Measurements from ENCODE around the gene HPCAL1. TPM values are rescaled to one million over a fixed set of nuclear protein-coding genes. Genes with fewer than 3 reads are reported as not detected.

HPCAL1 gene
- total RNA-seq, 1 donor from 2014 or later: 9.0 TPM

DNA sequence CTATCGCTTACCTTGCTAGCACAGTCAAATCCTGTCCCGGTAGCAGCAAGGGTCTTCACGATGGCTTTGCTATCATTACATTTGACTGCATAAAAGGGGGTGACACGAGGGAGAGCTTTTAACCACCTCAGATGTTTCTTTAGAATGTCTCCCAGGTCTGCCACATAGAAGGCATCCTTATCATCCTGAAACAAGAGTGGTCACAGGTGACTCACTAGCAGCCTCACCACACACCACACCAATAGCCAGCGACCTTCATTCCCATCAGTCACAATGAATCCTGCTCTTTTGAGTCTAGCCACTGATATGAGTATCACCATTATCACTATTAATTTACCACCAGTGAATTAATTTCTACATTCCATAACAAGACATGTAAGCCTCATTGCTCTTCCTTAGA lies 141.8 kb downstream of the HPCAL1 start:
- no peak overlapping the region for H3K4me3 ChIP-seq (ENCODE audit: low read depth, low read length)
- FAIRE-seq (no peak), DNase-seq (ENCODE audit: low read depth) (no peak)
- no peaks in the 10 kb centered on the region for H3K27me3 ChIP-seq (ENCODE audit: control insufficient read depth, insufficient read depth, low read length)
- peaks cover 26% of the 10 kb centered on the region for H3K36me3 ChIP-seq (ENCODE audit: control insufficient read depth, insufficient read depth, low read length)
- TF ChIP-seq, protein P1, sequence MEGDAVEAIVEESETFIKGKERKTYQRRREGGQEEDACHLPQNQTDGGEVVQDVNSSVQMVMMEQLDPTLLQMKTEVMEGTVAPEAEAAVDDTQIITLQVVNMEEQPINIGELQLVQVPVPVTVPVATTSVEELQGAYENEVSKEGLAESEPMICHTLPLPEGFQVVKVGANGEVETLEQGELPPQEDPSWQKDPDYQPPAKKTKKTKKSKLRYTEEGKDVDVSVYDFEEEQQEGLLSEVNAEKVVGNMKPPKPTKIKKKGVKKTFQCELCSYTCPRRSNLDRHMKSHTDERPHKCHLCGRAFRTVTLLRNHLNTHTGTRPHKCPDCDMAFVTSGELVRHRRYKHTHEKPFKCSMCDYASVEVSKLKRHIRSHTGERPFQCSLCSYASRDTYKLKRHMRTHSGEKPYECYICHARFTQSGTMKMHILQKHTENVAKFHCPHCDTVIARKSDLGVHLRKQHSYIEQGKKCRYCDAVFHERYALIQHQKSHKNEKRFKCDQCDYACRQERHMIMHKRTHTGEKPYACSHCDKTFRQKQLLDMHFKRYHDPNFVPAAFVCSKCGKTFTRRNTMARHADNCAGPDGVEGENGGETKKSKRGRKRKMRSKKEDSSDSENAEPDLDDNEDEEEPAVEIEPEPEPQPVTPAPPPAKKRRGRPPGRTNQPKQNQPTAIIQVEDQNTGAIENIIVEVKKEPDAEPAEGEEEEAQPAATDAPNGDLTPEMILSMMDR (IDR thresholded peaks at IDR 0.05; ENCODE audit: insufficient read depth, low read length, severe bottlenecking): no peak

DNA sequence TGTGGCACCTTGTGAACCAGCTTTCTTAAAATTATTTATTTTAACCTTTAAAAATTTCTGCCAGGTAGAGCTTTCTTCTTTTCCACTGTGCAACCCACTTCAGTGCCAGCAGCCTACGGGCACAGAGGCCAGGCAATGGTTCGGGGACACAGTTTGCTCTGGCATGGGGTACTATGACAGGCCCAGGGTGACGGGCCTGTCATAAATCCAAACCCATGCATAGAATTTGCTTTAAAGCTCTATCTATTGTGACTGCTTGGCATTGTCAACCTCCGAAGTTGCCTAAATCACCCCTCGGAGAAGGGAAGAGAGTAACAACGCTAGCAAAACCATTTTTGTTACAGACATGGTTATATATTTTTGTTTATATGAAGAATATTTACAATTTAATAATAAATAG lies 143.9 kb downstream of the HPCAL1 start:
- TF ChIP-seq, protein P1 (IDR thresholded peaks at IDR 0.05; ENCODE audit: insufficient read depth, low read length, severe bottlenecking): no peak
- Histone ChIP-seq H3K4me3 (ENCODE audit: low read depth, low read length) (peak overlapping the region; percentile 1), H3K36me3 (ENCODE audit: control insufficient read depth, insufficient read depth, low read length) (peaks cover 18% of the 10 kb centered on the region), H3K27me3 (ENCODE audit: control insufficient read depth, insufficient read depth, low read length) (no peaks in the 10 kb centered on the region)
- FAIRE-seq (no peak), DNase-seq (ENCODE audit: low read depth) (no peak)

DNA sequence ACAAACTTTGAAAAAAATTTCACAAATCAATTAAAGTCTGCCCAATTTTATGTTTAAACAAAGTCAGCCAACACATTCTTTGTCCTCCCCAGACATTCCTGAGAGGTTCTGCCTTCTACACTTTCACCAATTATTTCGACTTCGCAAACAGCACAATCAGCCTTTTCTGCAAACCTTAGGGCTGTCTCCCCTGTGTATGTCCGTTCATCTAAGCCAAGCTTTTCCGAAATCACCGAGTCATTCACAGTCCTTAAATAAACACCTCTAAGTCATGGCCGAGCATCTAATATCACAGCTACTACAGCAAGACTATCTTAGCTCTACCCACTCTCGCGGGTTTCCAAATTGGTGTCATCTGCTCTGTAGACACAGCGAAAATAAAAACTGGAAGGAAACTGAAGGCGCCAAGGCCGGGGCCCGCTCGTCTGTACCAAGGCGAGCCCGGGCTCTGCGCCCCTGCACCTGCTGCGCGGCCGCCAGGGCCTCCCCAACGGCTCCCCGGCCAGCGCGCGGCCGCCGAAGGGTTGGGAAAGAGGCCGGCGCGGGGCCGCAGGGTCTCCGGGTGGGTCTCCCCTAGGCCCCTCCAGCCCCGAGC lies 144.7 kb downstream of the HPCAL1 start:
- DNase-seq (ENCODE audit: low read depth): no peak
- TF ChIP-seq, protein P1 (IDR thresholded peaks at IDR 0.05; ENCODE audit: insufficient read depth, low read length, severe bottlenecking): no peak
- peak overlapping the region; percentile 65 for H3K4me3 ChIP-seq (ENCODE audit: low read depth, low read length)
- no peaks in the 10 kb centered on the region for H3K27me3 ChIP-seq (ENCODE audit: control insufficient read depth, insufficient read depth, low read length)
- peaks cover 12% of the 10 kb centered on the region for H3K36me3 ChIP-seq (ENCODE audit: control insufficient read depth, insufficient read depth, low read length)
- FAIRE-seq: no peak

DNA sequence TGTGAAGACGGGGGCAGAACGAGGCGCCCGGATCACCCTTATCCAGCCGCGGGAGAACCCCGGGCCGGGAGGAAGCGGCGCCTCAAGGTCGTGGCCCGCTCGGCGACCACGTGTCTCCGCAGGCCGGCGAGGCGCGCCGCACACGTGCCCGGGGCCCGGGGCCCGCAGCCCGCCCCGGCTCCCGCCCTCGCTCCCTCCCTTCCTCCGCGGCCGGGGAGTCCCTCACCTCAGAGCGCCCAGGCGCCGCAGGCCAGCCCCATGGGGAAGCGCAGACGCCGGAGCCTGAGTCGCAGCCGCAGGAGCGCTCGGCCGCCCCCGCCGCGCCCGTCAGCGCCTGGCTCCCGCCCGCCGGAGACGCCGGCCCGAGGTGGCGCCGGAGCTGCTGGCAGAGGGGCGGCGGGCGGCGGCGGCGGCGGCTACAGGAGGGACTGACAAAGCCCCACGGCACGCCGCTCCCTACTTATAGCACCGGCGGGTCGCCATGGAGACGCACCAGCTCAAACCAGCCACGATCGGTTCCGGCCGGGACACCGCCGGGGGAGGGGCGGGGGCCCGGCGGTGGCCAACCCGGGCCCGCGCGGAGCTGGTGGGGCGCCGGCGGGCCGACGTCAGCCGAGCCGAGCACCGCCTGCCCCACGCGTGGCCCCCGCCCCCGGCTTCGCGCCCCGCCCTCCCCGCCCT lies 145.3 kb downstream of the HPCAL1 start, which contains the start of gene ODC1:
TSS of gene ODC1 (minus strand) at position 433 of the 681 bp plus-strand sequence. CDS start 3,295 bp downstream, outside the sequence.
- TF ChIP-seq, protein P1 (IDR thresholded peaks at IDR 0.05; ENCODE audit: insufficient read depth, low read length, severe bottlenecking): no peak
- Histone ChIP-seq H3K27me3 (ENCODE audit: control insufficient read depth, insufficient read depth, low read length) (no peaks in the 10 kb centered on the region), H3K36me3 (ENCODE audit: control insufficient read depth, insufficient read depth, low read length) (peaks cover 12% of the 10 kb centered on the region), H3K4me3 (ENCODE audit: low read depth, low read length) (peak within 1 kb of the TSS; percentile 65)
- no peak for FAIRE-seq
- DNase-seq (ENCODE audit: low read depth): peak; percentile 53

DNA sequence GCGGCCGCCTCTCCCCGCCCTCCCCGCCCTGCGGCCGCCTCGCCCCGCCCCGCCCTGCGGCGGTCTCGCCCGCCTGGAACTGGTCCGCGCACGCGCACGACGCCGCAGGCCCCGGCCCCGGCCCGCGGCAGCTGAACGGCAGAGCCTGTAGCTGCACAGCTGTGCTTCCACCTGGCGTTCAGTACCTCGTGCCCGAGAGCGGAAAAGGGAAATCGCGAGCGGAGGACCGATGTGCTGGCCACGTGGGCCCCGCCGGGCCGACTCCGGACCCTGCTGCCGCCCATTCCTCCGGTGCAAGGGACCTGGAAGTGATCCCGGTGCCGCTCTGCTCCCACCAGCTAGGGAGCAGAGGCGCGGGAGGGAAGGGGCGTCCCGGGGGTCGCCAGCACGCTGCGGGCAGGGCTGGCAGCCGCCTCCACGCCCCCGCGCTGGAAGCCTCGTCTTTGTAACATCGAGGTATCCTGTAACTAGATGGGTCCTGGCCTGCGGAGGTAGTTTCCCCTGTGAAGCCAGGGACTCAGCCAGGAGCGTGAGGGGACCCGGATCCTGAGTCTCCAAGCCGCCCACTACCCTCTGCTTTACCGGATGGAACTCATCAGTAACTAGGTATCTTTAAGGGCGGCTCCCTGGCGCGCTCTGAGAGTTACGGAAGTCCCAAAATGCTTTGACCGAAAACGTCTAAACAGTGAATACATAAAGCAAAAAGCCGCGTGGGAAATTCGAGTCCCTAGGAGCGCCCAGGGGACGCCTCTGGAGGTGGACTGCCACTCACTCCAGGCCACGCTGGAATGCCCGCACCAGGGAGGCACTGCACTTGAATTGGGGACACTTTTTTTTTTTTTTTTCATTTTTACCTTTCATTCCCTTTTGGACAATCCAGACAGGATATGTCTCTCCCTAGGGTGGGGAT lies 146.1 kb downstream of the HPCAL1 start:
- TF ChIP-seq, protein P1 (IDR thresholded peaks at IDR 0.05; ENCODE audit: insufficient read depth, low read length, severe bottlenecking): peak; percentile 32
- peak; percentile 72 for DNase-seq (ENCODE audit: low read depth)
- no peak for FAIRE-seq
- Histone ChIP-seq H3K4me3 (ENCODE audit: low read depth, low read length) (peak overlapping the region; percentile 42), H3K27me3 (ENCODE audit: control insufficient read depth, insufficient read depth, low read length) (no peaks in the 10 kb centered on the region), H3K36me3 (ENCODE audit: control insufficient read depth, insufficient read depth, low read length) (peaks cover 6% of the 10 kb centered on the region)

All from bronchial epithelial cell (primary cell).